Thoracic aorta (tissue), 2 donors: Measurements from ENCODE around the gene UBE2L6. TPM values are rescaled to one million over a fixed set of nuclear protein-coding genes. Genes with fewer than 3 reads are reported as not detected.

Source experiments
- ATAC-seq: fragments of 150-250 bp; one replicate; pipeline ENCODE4 v1.8.0; 2017; ENCODE audit warnings: low read depth; ENCODE audit not compliant: insufficient number of reproducible peaks, low FRiP score
- DNase-seq: peaks from one replicate; pipeline ENCODE4 v3.0.0-alpha.2; 2020; ENCODE audit warnings: low spot score
- H3K27ac ChIP-seq, 2 donors: fragments of 200-600 bp; sonication (generic); 1 replicate in 1 of 2; 2 replicates in 1 of 2; pipeline ENCODE4 v1.5.1; 2016; ENCODE audit warnings: mild to moderate bottlenecking in 2 of 2, moderate library complexity in 2 of 2
- H3K27me3 ChIP-seq: fragments of 200-600 bp; sonication (generic); replicated peaks from 2 replicates; pipeline ENCODE4 v1.6.0; 2016; ENCODE audit warnings: mild to moderate bottlenecking; ENCODE audit not compliant: insufficient read depth
- H3K36me3 ChIP-seq: fragments of 200-600 bp; sonication (generic); one replicate; pipeline ENCODE4 v1.5.1; 2016
- H3K4me1 ChIP-seq, 2 donors: fragments of 200-600 bp; sonication (generic); 1 replicate in 1 of 2; 2 replicates in 1 of 2; pipeline versions ENCODE4 v1.5.1 to v1.6.0; 2016; ENCODE audit warnings: low read depth in 2 of 2, mild to moderate bottlenecking in 1 of 2; ENCODE audit not compliant: control insufficient read depth in 1 of 2
- H3K4me3 ChIP-seq: fragments of 200-600 bp; sonication (generic); 2 replicates; pipeline ENCODE4 v1.5.1; 2016; ENCODE audit warnings: mild to moderate bottlenecking
- H3K9me3 ChIP-seq: fragments of 200-600 bp; sonication (generic); 2 replicates; pipeline ENCODE4 v1.5.1; 2016
- CTCF ChIP-seq: fragments of 200-600 bp; sonication (generic); IDR thresholded peaks from one replicate; pipeline ENCODE4 v1.5.1; 2019; ENCODE audit warnings: antibody characterized with exemption
- total RNA-seq, 2 donors: library from RNA; depleted of rRNA; stranded (reverse); fragments of >200 nt; gene quantifications; one replicate each; pipeline versions ENCODE4 v1.1.0 to v1.2.3, GENCODE V29; 2016

The UBE2L6 gene
- total RNA-seq, 2 donors from 2014 or later = 22.6 to 45.8 TPM

GRCh38 chr11:57513452-57513795, 54.0 kb downstream of the UBE2L6 start:
- Histone ChIP-seq H3K27ac (no peak overlapping the region), H3K36me3 (no peaks in the 10 kb centered on the region), H3K4me1 (peaks cover 10% of the 10 kb centered on the region in 2 donors), H3K27me3 (no peaks in the 10 kb centered on the region), H3K9me3 (no peaks in the 10 kb centered on the region), H3K4me3 (no peak overlapping the region)
- no peak for ATAC-seq
- DNase-seq = no peak
- no peak for TF ChIP-seq CTCF

DNA sequence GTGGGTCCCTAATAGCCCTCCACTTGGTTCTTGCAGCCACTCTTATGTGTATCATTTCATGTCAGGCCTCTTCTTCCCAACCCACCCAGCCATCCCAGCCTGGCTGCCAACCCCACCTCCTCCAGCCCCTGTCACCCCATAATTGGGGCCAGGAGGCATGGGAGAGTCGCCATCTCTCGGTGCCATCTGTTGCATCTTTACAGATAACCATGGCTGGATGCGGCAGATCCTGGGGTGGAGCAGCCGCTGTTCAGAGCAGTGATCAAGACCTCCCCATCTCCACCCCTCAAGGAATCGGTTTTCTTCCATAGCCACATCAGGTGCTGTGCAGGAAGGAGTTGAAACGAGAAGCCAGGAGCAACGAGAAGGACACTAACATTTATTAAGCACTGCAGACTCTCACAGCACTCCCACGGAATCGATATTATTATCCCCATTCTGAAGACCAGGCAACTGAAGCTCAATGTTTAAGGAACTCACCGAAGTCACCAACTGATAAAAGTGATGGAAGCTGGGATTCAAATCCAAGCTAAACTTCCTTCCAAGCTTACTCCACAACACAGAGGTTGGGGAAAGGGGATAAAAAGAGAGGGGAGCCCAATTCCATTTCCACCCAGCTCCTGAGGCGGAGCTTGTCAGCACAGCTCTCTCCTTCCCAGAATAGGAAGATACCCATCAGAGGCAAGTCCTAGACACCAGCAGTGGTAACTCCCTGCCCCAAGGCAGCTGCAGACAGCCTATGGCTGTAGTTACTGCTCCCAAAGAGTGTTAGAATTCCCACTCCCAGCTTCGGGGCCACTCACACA, 54.6 kb downstream of the UBE2L6 start:
- H3K4me3 ChIP-seq = no peak overlapping the region
- TF ChIP-seq CTCF = no peak

DNA sequence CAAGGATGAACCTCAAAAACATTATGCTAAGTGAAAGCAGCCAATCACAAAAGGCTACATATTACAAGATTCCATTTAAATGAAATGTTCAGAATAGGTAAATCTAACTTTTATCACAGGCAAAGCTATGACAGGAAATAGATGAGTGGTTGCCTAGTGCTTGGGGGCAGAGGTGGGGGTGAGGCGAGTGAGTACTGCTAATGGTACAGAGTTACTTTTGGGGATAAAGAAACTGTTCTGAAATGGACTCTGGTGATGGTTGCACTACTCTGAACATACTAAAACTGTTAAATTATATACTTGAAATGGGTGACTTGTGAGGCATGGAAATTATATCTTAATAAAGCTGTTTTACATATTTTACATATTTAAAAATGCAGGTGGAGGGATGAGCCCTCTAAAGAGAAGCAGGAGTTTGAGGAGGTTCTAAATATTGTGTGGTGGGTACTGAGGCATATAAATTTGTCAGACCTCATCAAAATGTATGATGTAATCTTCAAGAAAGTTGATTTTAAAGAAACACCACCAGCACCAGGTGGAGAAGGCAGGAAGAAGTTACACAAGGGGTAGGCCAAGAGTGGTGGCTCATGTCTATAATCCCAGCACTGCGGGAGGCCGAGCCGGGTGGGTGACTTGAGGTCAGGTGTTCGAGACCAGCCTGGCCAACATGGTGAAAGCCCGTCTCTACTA, 55.6 kb downstream of the UBE2L6 start:
- no peak for ATAC-seq
- H3K27me3 ChIP-seq = no peaks in the 10 kb centered on the region
- no peak for TF ChIP-seq CTCF

More for the DNA sequence above, 54.6 kb downstream of the UBE2L6 start:
- no peaks in the 10 kb centered on the region for H3K36me3 ChIP-seq
- H3K27ac ChIP-seq = no peak overlapping the region
- H3K4me1 ChIP-seq = peaks cover 10% of the 10 kb centered on the region in 2 donors
- DNase-seq (no peak), ATAC-seq (no peak)
- H3K9me3 ChIP-seq = no peaks in the 10 kb centered on the region
- no peaks in the 10 kb centered on the region for H3K27me3 ChIP-seq

DNA sequence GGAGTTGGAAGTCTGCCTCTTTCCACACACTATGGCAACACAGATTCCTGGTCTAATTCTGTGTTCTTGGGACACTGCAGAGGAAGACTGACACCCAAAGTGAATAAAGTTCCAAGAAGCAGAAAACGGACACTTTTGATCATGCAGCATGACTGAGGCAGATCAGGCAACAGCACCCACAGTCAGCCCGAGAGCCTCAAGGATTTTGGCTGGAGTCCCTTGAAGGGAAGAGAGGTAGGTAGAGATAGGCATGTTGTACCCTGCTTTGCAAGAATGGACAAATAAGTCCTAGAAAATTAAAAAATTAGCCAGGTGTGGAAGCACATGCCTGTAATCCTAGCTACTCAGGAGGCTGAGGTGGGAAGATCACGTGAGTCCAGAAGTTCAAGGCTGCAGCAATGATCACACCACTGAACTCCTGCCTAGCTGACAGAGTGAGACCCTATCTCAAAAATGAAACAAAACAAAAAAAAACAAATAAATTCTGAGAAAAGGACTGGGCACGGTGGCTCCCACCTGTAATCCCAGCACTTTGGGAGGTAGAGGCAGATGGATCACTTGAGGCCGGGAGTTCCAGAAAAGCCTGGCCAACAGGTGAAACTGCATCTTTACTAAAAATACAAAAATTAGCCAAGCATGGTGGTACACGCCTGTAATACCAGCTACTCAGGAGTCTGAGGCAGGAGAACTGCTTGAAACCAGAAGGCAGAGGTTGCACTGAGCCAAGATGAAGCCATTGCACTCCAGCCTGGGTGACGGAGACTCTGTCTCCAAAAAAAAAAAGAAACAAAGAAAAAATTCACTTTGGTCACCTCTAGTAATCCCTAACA, 58.9 kb downstream of the UBE2L6 start:
- TF ChIP-seq CTCF = no peak
- H3K27me3 ChIP-seq = no peaks in the 10 kb centered on the region
- ATAC-seq (no peak), DNase-seq (no peak)
- no peak overlapping the region for H3K4me3 ChIP-seq
- no peaks in the 10 kb centered on the region for H3K36me3 ChIP-seq
- H3K9me3 ChIP-seq = no peaks in the 10 kb centered on the region
- H3K27ac ChIP-seq = no peak overlapping the region
- H3K4me1 ChIP-seq = peaks cover 0 to 2% of the 10 kb centered on the region in 2 donors

More for the DNA sequence above, 55.6 kb downstream of the UBE2L6 start:
- Histone ChIP-seq H3K4me3 (no peak overlapping the region), H3K4me1 (peaks cover 10% of the 10 kb centered on the region in 2 donors), H3K9me3 (no peaks in the 10 kb centered on the region), H3K27ac (no peak overlapping the region), H3K36me3 (no peaks in the 10 kb centered on the region)
- DNase-seq = no peak

GRCh38 chr11:57506522-57506921, 61.0 kb downstream of the UBE2L6 start:
- H3K27ac ChIP-seq = no peak overlapping the region

More at GRCh38 chr11:57506522-57506921, 61.0 kb downstream of the UBE2L6 start:
- Histone ChIP-seq H3K36me3 (no peaks in the 10 kb centered on the region), H3K4me1 (no peaks in the 10 kb centered on the region), H3K27me3 (no peaks in the 10 kb centered on the region), H3K4me3 (no peak overlapping the region), H3K9me3 (no peaks in the 10 kb centered on the region)
- ATAC-seq (no peak), DNase-seq (no peak)
- no peak for TF ChIP-seq CTCF
